Measurements from ENCODE around the gene TYROBP. TPM values are rescaled to one million over a fixed set of nuclear protein-coding genes. Genes with fewer than 3 reads are reported as not detected.

The TYROBP gene
- total RNA-seq, 1 experiment from 2014 or later = not detected

DNA sequence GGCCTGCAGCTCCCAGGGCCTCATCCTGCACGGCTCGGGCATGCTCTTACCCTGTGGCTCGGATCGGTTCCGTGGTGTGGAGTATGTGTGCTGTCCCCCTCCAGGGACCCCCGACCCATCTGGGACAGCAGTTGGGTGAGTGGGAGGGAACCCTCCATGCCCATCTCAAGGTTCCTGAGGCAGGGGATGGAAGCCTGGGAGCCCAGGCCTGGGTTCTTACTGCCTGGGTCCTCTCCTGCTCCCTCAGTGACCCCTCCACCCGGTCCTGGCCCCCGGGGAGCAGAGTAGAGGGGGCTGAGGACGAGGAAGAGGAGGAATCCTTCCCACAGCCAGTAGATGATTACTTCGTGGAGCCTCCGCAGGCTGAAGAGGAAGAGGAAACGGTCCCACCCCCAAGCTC lies 36.5 kb downstream of the TYROBP start:
- Histone ChIP-seq H3K4me2 (ENCODE audit: insufficient read depth, insufficient read length, low read length) (no peak overlapping the region), H2AFZ (ENCODE audit: low read length) (no peak overlapping the region), H3K79me1 (ENCODE audit: insufficient read depth, low read depth, low read length, poor library complexity, severe bottlenecking) (no peaks in the 10 kb centered on the region), H4K20me1 (ENCODE audit: control insufficient read depth, insufficient read depth, insufficient read length) (no peaks in the 10 kb centered on the region), H2BK15ac (ENCODE audit: low read depth, low read length) (no peak overlapping the region), H3K4ac (ENCODE audit: low read depth, low read length) (no peak overlapping the region), H3K79me2 (ENCODE audit: insufficient read depth, low read length) (no peaks in the 10 kb centered on the region), H4K8ac (replicated peaks; ENCODE audit: insufficient read length, low read depth, low read length) (no peak overlapping the region), H3K23ac (ENCODE audit: insufficient read length, low read depth, low read length) (no peak overlapping the region), H3K9ac (ENCODE audit: extremely low read depth, insufficient read length, low read length) (no peak overlapping the region), H3K56ac (ENCODE audit: insufficient read length, low read depth, low read length) (no peak overlapping the region), H2BK120ac (ENCODE audit: low read depth, low read length, poor library complexity, severe bottlenecking) (no peak overlapping the region), H3K27ac (ENCODE audit: insufficient read length, low read depth, low read length) (no peak overlapping the region), H3K9me3 (ENCODE audit: control insufficient read depth, low read depth, low read length) (no peaks in the 10 kb centered on the region), H3K4me1 (ENCODE audit: insufficient read depth, low read length) (peaks cover 8% of the 10 kb centered on the region; the same call in 1 of the 2 replicates), H2AK5ac (ENCODE audit: insufficient read length, low read length) (no peak overlapping the region), H3K18ac (ENCODE audit: insufficient read length, low read depth, low read length) (no peak overlapping the region), H2BK20ac (ENCODE audit: low read depth, low read length, poor library complexity, severe bottlenecking) (no peak overlapping the region), H3K14ac (ENCODE audit: insufficient read depth, low read length) (no peak overlapping the region), H3K23me2 (ENCODE audit: insufficient read length, low read depth, low read length, poor library complexity, severe bottlenecking) (peaks cover 14% of the 10 kb centered on the region), H2BK5ac (ENCODE audit: insufficient read length, low read length) (no peak overlapping the region), H2BK12ac (ENCODE audit: insufficient read length, low read depth, low read length) (no peak overlapping the region), H4K5ac (ENCODE audit: insufficient read length, low read depth, low read length) (no peak overlapping the region), H3K27me3 (ENCODE audit: insufficient read depth, low read length) (peaks cover 5% of the 10 kb centered on the region; the same call in 1 of the 2 replicates), H4K91ac (ENCODE audit: insufficient read length, low read depth, low read length) (no peak overlapping the region), H3T11ph (ENCODE audit: low read length) (no peak overlapping the region)
- no peaks in the 10 kb centered on the region; a peak in 2 of 5 replicates for H3K9me3 Mint-ChIP-seq
- no CpG with 5 or more reads among the region's 12 CpGs for WGBS (ENCODE audit: extremely low coverage, insufficient read length, low lambda C conversion rate)
- H3K27me3 Mint-ChIP-seq (ENCODE audit: low read depth) = peaks cover 19% of the 10 kb centered on the region
- H3K36me3 Mint-ChIP-seq (ENCODE audit: insufficient read depth in 1 of 3, low read depth in 3 of 3) = peaks cover 2 to 11% (median 5%) of the 10 kb centered on the region in 3 experiments
- no peak for DNase-seq
- peaks cover 14 to 35% of the 10 kb centered on the region in 2 experiments for H3K4me1 Mint-ChIP-seq
- TF ChIP-seq, protein P1, sequence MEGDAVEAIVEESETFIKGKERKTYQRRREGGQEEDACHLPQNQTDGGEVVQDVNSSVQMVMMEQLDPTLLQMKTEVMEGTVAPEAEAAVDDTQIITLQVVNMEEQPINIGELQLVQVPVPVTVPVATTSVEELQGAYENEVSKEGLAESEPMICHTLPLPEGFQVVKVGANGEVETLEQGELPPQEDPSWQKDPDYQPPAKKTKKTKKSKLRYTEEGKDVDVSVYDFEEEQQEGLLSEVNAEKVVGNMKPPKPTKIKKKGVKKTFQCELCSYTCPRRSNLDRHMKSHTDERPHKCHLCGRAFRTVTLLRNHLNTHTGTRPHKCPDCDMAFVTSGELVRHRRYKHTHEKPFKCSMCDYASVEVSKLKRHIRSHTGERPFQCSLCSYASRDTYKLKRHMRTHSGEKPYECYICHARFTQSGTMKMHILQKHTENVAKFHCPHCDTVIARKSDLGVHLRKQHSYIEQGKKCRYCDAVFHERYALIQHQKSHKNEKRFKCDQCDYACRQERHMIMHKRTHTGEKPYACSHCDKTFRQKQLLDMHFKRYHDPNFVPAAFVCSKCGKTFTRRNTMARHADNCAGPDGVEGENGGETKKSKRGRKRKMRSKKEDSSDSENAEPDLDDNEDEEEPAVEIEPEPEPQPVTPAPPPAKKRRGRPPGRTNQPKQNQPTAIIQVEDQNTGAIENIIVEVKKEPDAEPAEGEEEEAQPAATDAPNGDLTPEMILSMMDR (conservative IDR thresholded peaks at IDR 0.05) = no peak
- H3K4me3 Mint-ChIP-seq = no peak overlapping the region; a peak in 1 of 5 replicates
- no peak overlapping the region; a peak in 1 of 7 replicates for H3K27ac Mint-ChIP-seq
